Urinary bladder (tissue), 4 donors: ENCODE measurements around the gene UGGT2. TPM values are rescaled to one million over a fixed set of nuclear protein-coding genes. Genes with fewer than 3 reads are reported as not detected.
"Not testable (repeated sequence)": the region's sequence is repeated elsewhere in the genome, so short reads cannot be mapped to it uniquely, and the experiment has no call there.

Source experiments
- DNase-seq: peaks from one replicate; pipeline ENCODE4 v3.0.0-alpha.2; 2015; ENCODE audit errors: extremely low spot score
- H3K27ac ChIP-seq: one replicate; pipeline ENCODE4 v1.5.1; 2013; ENCODE audit warnings: low read depth, mild to moderate bottlenecking, moderate library complexity
- H3K36me3 ChIP-seq: one replicate; pipeline ENCODE4 v1.6.1; 2013; ENCODE audit warnings: mild to moderate bottlenecking, moderate library complexity; ENCODE audit not compliant: insufficient read depth
- H3K4me1 ChIP-seq: one replicate; pipeline ENCODE4 v1.6.1; 2013; ENCODE audit warnings: mild to moderate bottlenecking, moderate library complexity; ENCODE audit not compliant: insufficient read depth
- H3K4me3 ChIP-seq: one replicate; pipeline ENCODE4 v1.5.1; 2013; ENCODE audit warnings: low read depth, low read length
- WGBS: extraction: QIAGEN DNeasy Blood & Tissue Kit; methylation state at CpG from one replicate; pipeline ENCODE4 v1.1.7; 2013; 5-methylcytosine and 5-hydroxymethylcytosine counted together
- polyA plus RNA-seq: library from polyadenylated mRNA; stranded (reverse); fragments of 200-250 nt; gene quantifications from one replicate; pipeline ENCODE4 v1.2.3, GENCODE V29; 2013
- total RNA-seq: library from RNA; depleted of rRNA; stranded (reverse); fragments of >200 nt; gene quantifications from one replicate; pipeline ENCODE4 v1.2.3, GENCODE V29; 2014
- donor health status: healthy with polysubstance abuse.
- donor health status: healthy.

The UGGT2 gene
- total and polyA plus RNA-seq, 2 donors = 15.1 to 186 TPM

- Histone ChIP-seq H3K4me3 (no peak overlapping the region), H3K36me3 (no peaks in the 10 kb centered on the region), H3K27ac (no peak overlapping the region), H3K4me1 (no peaks in the 10 kb centered on the region)
- no peak for DNase-seq
- 74% methylated on average over 2 of the region's 2 CpGs for WGBS
Measured at GRCh38 chr13:96032717-96033116, 20.5 kb downstream of the UGGT2 start.

GRCh38 chr13:96029002-96029401 is 24.2 kb downstream of the UGGT2 start:
- H3K36me3 ChIP-seq = no peaks in the 10 kb centered on the region
- DNase-seq = no peak

GRCh38 chr13:96027496-96027895 is 25.7 kb downstream of the UGGT2 start:
- no peaks in the 10 kb centered on the region for H3K4me1 ChIP-seq
- 95% methylated on average over 2 of the region's 2 CpGs for WGBS
- H3K4me3 ChIP-seq = no peak overlapping the region
- H3K27ac ChIP-seq = no peak overlapping the region
- DNase-seq = no peak
- H3K36me3 ChIP-seq = no peaks in the 10 kb centered on the region

More at GRCh38 chr13:96029002-96029401, 24.2 kb downstream of the UGGT2 start:
- WGBS = 99% methylated on average over 7 of the region's 7 CpGs
- H3K4me1 ChIP-seq = no peaks in the 10 kb centered on the region
- H3K27ac ChIP-seq = no peak overlapping the region
- no peak overlapping the region for H3K4me3 ChIP-seq

- Histone ChIP-seq H3K36me3 (no peaks in the 10 kb centered on the region), H3K27ac (no peak overlapping the region), H3K4me1 (no peaks in the 10 kb centered on the region), H3K4me3 (no peak overlapping the region)
- DNase-seq = no peak
Measured at GRCh38 chr13:96025283-96025682, 27.9 kb downstream of the UGGT2 start.

GRCh38 chr13:96020931-96021330 is 32.3 kb downstream of the UGGT2 start:
- H3K4me1 ChIP-seq = no peaks in the 10 kb centered on the region
- 81% methylated on average over 2 of the region's 2 CpGs for WGBS
- no peak for DNase-seq
- H3K4me3 ChIP-seq = no peak overlapping the region
- no peaks in the 10 kb centered on the region for H3K36me3 ChIP-seq
- no peak overlapping the region for H3K27ac ChIP-seq

GRCh38 chr13:96020155-96020575 is 33.0 kb downstream of the UGGT2 start:
- WGBS = 48% methylated on average over 3 of the region's 3 CpGs
- no peak overlapping the region for H3K27ac ChIP-seq
- H3K4me3 ChIP-seq = no peak overlapping the region
- DNase-seq = peak; percentile 43
- no peaks in the 10 kb centered on the region for H3K4me1 ChIP-seq
- no peaks in the 10 kb centered on the region for H3K36me3 ChIP-seq

- Histone ChIP-seq H3K27ac (no peak overlapping the region), H3K36me3 (no peaks in the 10 kb centered on the region), H3K4me1 (no peaks in the 10 kb centered on the region), H3K4me3 (no peak overlapping the region)
- no peak for DNase-seq
- 97% methylated on average over 3 of the region's 3 CpGs for WGBS
Measured at GRCh38 chr13:96018135-96018534, 35.1 kb downstream of the UGGT2 start.

- no peak for DNase-seq
- H3K36me3 ChIP-seq = no peaks in the 10 kb centered on the region
- H3K4me1 ChIP-seq = no peaks in the 10 kb centered on the region
- H3K4me3 ChIP-seq = no peak overlapping the region
- WGBS = 39% methylated on average over 1 of the region's 1 CpG
- H3K27ac ChIP-seq = no peak overlapping the region
Measured at GRCh38 chr13:96011291-96011872, 41.8 kb downstream of the UGGT2 start.

- Histone ChIP-seq H3K27ac (no peak overlapping the region), H3K4me3 (no peak overlapping the region), H3K4me1 (no peaks in the 10 kb centered on the region), H3K36me3 (no peaks in the 10 kb centered on the region)
- no peak for DNase-seq
Measured at GRCh38 chr13:96003304-96003703, 49.9 kb downstream of the UGGT2 start.

GRCh38 chr13:96002322-96003131 is 50.7 kb downstream of the UGGT2 start:
- 91% methylated on average over 4 of the region's 4 CpGs for WGBS
- Histone ChIP-seq H3K4me3 (no peak overlapping the region), H3K4me1 (no peaks in the 10 kb centered on the region), H3K36me3 (no peaks in the 10 kb centered on the region), H3K27ac (no peak overlapping the region)
- no peak for DNase-seq

GRCh38 chr13:96000069-96000468 is 53.1 kb downstream of the UGGT2 start:
- Histone ChIP-seq H3K4me1 (no peaks in the 10 kb centered on the region), H3K27ac (no peak overlapping the region), H3K36me3 (no peaks in the 10 kb centered on the region), H3K4me3 (no peak overlapping the region)
- DNase-seq = no peak

- Histone ChIP-seq H3K27ac (no peak overlapping the region), H3K4me3 (no peak overlapping the region), H3K36me3 (no peaks in the 10 kb centered on the region), H3K4me1 (no peaks in the 10 kb centered on the region)
- DNase-seq = no peak
- 97% methylated on average over 5 of the region's 5 CpGs for WGBS
Measured at GRCh38 chr13:95987841-95988240, 65.4 kb downstream of the UGGT2 start.

GRCh38 chr13:95982144-95982543 is 71.1 kb downstream of the UGGT2 start:
- no peak overlapping the region for H3K4me3 ChIP-seq
- H3K27ac ChIP-seq = no peak overlapping the region
- WGBS = 86% methylated on average over 4 of the region's 4 CpGs
- no peaks in the 10 kb centered on the region for H3K4me1 ChIP-seq
- H3K36me3 ChIP-seq = no peaks in the 10 kb centered on the region
- DNase-seq = no peak

- H3K4me3 ChIP-seq, H3K4me1 ChIP-seq, DNase-seq, H3K27ac ChIP-seq, H3K36me3 ChIP-seq: not testable (repeated sequence)
- 82% methylated on average over 6 of the region's 6 CpGs for WGBS
Measured at GRCh38 chr13:95972651-95973050, 80.5 kb downstream of the UGGT2 start.
